Caco-2 (cell line): ENCODE results near the gene ACKR2. TPM values are rescaled to one million over a fixed set of nuclear protein-coding genes. Genes with fewer than 3 reads are reported as not detected.
"Not testable (repeated sequence)": the region's sequence is repeated elsewhere in the genome, so short reads cannot be mapped to it uniquely, and the experiment has no call there.

Source experiments
- BruUV-seq: library from RNA; stranded (reverse); fragments of 400-500 nt; replicated peaks from 2 replicates; lab custom pipeline; 2021; lab: Mats Ljungman, UMichigan
- CTCF ChIA-PET: fragments of 300-600 bp; sonication (Branson Sonifier 250); formaldehyde crosslinking; loops from one replicate; lab custom pipeline; 2022; ENCODE audit warnings: antibody characterized with exemption; lab: Charles Lee
- POLR2A ChIA-PET: fragments of 300-600 bp; sonication (Branson Sonifier 250); formaldehyde crosslinking; loops from one replicate; lab custom pipeline; 2022; ENCODE audit warnings: antibody characterized with exemption; lab: Charles Lee
- DNase-seq, 2 experiments: peaks; one replicate each; pipeline versions ENCODE4 v3.0.0 to v3.0.0-alpha.2; 2020 to 2022
- H3K27me3 ChIP-seq: replicated peaks from 2 replicates; pipeline ENCODE4 v1.6.0; 2011; ENCODE audit warnings: low read length; ENCODE audit not compliant: control insufficient read depth, insufficient read depth
- H3K36me3 ChIP-seq: 2 replicates; pipeline ENCODE4 v1.5.1; 2011; ENCODE audit warnings: low read length; ENCODE audit not compliant: control insufficient read depth, insufficient read depth
- H3K4me1 ChIP-seq: fragments of 250-450 bp; sonication (Bioruptor Pico); 2 replicates; pipeline ENCODE4 v1.5.1; 2020; ENCODE audit warnings: mild to moderate bottlenecking
- H3K4me3 ChIP-seq: 2 replicates; pipeline ENCODE4 v1.5.1; 2011; ENCODE audit warnings: low read depth, mild to moderate bottlenecking, control low read depth, low read length
- H3K9me3 ChIP-seq: fragments of 250-450 bp; sonication (Bioruptor Pico); 2 replicates; pipeline ENCODE4 v1.5.1; 2020; ENCODE audit warnings: mild to moderate bottlenecking, moderate library complexity
- H3K27ac Mint-ChIP-seq: one replicate; pipeline ENCODE4 v1.8.0; 2022; ENCODE audit warnings: mixed read lengths; ENCODE audit not compliant: unreplicated experiment
- H3K27me3 Mint-ChIP-seq: one replicate; pipeline ENCODE4 v1.8.0; 2022; ENCODE audit warnings: mixed read lengths; ENCODE audit not compliant: insufficient read depth, unreplicated experiment
- H3K36me3 Mint-ChIP-seq: one replicate; pipeline ENCODE4 v1.8.0; 2022; ENCODE audit warnings: mild to moderate bottlenecking, mixed read lengths; ENCODE audit not compliant: insufficient read depth, unreplicated experiment
- H3K4me1 Mint-ChIP-seq: one replicate; pipeline ENCODE4 v1.8.0; 2022; ENCODE audit warnings: low read depth, mixed read lengths; ENCODE audit not compliant: unreplicated experiment
- H3K4me3 Mint-ChIP-seq: one replicate; pipeline ENCODE4 v1.8.0; 2022; ENCODE audit warnings: mild to moderate bottlenecking, moderate library complexity, mixed read lengths; ENCODE audit not compliant: unreplicated experiment
- H3K9me3 Mint-ChIP-seq: one replicate; pipeline ENCODE4 v1.8.0; 2022; ENCODE audit warnings: mixed read lengths; ENCODE audit not compliant: unreplicated experiment
- intact Hi-C: fragments of 100-400 bp; cut with micrococcal nuclease; formaldehyde crosslinking; loops from one replicate; pipeline ENCODE4 v1.10.0; 2022; ENCODE audit not compliant: unreplicated experiment
- total RNA-seq: library from RNA; stranded (reverse); gene quantifications from 2 replicates; pipeline ENCODE4 v1.2.3, GENCODE V29; 2022
- TF ChIP-seq, protein P1 (sequence below), 2 experiments: fragments of 200-600 bp in 1 of 2; IDR thresholded peaks; 1 replicate in 1 of 2; 2 replicates in 1 of 2; pipeline versions ENCODE4 v1.5.1 to v1.8.0; 2011 to 2022; ENCODE audit warnings: antibody characterized with exemption in 1 of 2, control low read depth in 1 of 2, inconsistent platforms in 1 of 2, low read depth in 1 of 2, low read length in 1 of 2, mild to moderate bottlenecking in 1 of 2, moderate library complexity in 1 of 2; ENCODE audit not compliant: insufficient read depth in 1 of 2, severe bottlenecking in 1 of 2, unreplicated experiment in 1 of 2

ACKR2 gene
- total RNA-seq, 1 experiment from 2014 or later, result 3.5 TPM

DNA sequence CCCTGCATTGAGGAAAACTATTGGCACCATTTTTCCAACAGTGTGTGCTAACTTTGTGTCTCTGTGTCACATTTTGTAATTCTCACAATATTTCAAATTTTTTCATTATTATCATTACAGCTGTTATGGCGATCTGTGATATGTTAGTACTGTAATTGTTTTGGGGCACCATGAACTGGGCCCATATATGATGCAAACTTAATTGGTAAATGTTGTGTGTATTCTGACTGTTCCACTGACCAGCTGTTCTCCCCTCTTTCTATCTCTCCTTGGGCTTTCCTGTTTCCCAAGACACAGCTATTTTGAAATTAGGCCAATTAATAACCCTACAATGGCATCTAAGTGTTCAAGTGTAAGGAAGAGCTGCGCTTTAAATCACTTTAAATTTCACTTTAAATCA is 68.6 kb downstream of the ACKR2 start:
- Mint-ChIP-seq H3K4me1 (peaks cover 5% of the 10 kb centered on the region), H3K9me3 (no peaks in the 10 kb centered on the region), H3K27me3 (no peaks in the 10 kb centered on the region), H3K36me3 (no peaks in the 10 kb centered on the region), H3K4me3 (no peak overlapping the region), H3K27ac (no peak overlapping the region)
- TF ChIP-seq, protein P1, sequence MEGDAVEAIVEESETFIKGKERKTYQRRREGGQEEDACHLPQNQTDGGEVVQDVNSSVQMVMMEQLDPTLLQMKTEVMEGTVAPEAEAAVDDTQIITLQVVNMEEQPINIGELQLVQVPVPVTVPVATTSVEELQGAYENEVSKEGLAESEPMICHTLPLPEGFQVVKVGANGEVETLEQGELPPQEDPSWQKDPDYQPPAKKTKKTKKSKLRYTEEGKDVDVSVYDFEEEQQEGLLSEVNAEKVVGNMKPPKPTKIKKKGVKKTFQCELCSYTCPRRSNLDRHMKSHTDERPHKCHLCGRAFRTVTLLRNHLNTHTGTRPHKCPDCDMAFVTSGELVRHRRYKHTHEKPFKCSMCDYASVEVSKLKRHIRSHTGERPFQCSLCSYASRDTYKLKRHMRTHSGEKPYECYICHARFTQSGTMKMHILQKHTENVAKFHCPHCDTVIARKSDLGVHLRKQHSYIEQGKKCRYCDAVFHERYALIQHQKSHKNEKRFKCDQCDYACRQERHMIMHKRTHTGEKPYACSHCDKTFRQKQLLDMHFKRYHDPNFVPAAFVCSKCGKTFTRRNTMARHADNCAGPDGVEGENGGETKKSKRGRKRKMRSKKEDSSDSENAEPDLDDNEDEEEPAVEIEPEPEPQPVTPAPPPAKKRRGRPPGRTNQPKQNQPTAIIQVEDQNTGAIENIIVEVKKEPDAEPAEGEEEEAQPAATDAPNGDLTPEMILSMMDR (IDR thresholded peaks at IDR 0.05; ENCODE audit: insufficient read depth in 1 of 2, low read depth in 1 of 2, low read length in 1 of 2, severe bottlenecking in 1 of 2, unreplicated experiment in 1 of 2), result no peak
- no peak overlapping the region for H3K4me3 ChIP-seq
- POLR2A ChIA-PET, result no interaction called here
- no peaks in the 10 kb centered on the region for H3K36me3 ChIP-seq
- no peaks in the 10 kb centered on the region for H3K9me3 ChIP-seq
- DNase-seq, result no peak
- intact Hi-C loops, result no loop called here
- peaks cover 5% of the 10 kb centered on the region; the same call in 1 of the 2 replicates for H3K4me1 ChIP-seq
- no TSS peak for BruUV-seq
- CTCF ChIA-PET, result no interaction called here
- no peaks in the 10 kb centered on the region for H3K27me3 ChIP-seq

DNA sequence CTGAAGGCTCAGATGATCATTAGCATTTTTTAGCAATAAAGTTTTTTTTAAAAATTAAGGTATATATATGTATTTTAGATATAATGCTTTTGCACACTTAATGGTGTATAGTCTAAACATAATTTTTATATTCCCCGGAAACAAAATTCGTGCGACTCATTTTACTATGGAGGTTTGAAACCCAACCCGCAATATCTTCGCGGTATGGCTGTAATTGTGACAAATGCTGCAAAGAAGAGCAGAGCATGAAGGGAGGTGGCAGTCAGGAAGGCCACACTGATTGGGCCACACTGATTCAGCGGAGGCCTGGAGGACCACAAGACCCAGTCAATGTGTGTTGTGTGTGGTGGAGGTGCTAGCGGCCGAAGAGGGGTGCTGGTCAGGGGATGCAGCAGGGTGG is 70.9 kb downstream of the ACKR2 start:
- intact Hi-C loops, result loop anchor here (2.0 kb wide), 1 partner anchor 41 kb away; no protein-coding TSS in a partner anchor
- H3K27ac Mint-ChIP-seq, result peak overlapping the region; percentile 16
- Histone ChIP-seq H3K4me3 (no peak overlapping the region; the same call in 1 of the 2 replicates), H3K9me3 (no peaks in the 10 kb centered on the region), H3K27me3 (no peaks in the 10 kb centered on the region), H3K36me3 (no peaks in the 10 kb centered on the region), H3K4me1 (peaks cover 5% of the 10 kb centered on the region; the same call in 1 of the 2 replicates)
- H3K27me3 Mint-ChIP-seq, result no peaks in the 10 kb centered on the region
- no peaks in the 10 kb centered on the region for H3K36me3 Mint-ChIP-seq
- no TSS peak for BruUV-seq
- TF ChIP-seq, protein P1 (IDR thresholded peaks at IDR 0.05; ENCODE audit: insufficient read depth in 1 of 2, low read depth in 1 of 2, low read length in 1 of 2, severe bottlenecking in 1 of 2, unreplicated experiment in 1 of 2), result no peak
- CTCF ChIA-PET, result no interaction called here
- peak overlapping the region; percentile 73 for H3K4me3 Mint-ChIP-seq
- no peak for DNase-seq
- no peaks in the 10 kb centered on the region for H3K9me3 Mint-ChIP-seq
- POLR2A ChIA-PET, result no interaction called here
- peaks cover 5% of the 10 kb centered on the region for H3K4me1 Mint-ChIP-seq

DNA sequence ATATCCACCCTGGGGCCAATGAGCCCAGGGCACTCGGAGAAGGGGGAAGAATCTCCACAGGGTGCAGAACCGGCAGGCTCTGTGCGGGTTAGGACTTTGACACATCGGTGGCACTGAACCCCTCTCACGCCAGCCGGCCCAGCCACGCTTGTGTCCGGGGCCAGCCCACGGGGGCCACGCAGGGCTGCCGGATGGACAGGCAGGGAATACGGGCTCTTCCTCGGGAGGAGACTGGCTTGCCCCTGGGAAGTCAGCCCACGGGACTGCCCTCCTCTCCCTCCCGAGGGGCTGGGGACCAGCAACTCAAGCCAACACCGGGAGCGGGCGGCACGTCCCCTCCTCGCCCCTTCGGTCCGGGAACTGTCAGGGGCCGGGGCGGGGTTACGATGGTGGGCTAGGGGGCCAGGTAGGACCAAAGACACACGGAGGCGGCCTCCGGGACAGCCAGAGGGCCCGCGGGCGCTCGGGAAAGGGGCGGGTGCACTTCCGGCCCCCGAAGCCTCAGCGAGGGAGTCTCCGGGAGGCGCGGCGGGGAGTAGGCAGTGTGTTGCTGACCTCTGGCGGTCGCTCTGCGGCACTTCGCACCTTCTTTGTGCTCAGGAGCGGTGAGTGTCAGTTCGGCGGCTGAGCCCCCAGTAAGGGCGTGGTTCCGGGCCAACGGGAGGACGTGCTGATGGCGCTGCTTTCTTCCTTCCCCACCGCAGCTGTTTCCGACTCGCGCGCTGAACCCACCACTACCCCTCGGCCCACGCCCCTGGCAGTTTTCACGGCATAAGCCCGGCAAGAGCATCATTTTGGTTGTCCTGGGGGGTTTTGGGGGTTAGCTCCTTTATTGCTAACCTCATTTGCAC is 71.6 kb downstream of the ACKR2 start:
- H3K9me3 Mint-ChIP-seq, result no peaks in the 10 kb centered on the region
- Histone ChIP-seq H3K27me3 (no peaks in the 10 kb centered on the region), H3K4me1 (peaks cover 5% of the 10 kb centered on the region; the same call in 1 of the 2 replicates), H3K36me3 (no peaks in the 10 kb centered on the region), H3K9me3 (no peaks in the 10 kb centered on the region), H3K4me3 (peak overlapping the region; percentile 58)
- peak overlapping the region; percentile 16 for H3K27ac Mint-ChIP-seq
- TF ChIP-seq, protein P1 (IDR thresholded peaks at IDR 0.05; ENCODE audit: insufficient read depth in 1 of 2, low read depth in 1 of 2, low read length in 1 of 2, severe bottlenecking in 1 of 2, unreplicated experiment in 1 of 2), result peak; percentile 89 to 90
- CTCF ChIA-PET, result interaction anchor here (0.6 to 2.6 kb wide), 4 partner anchors 9 to 52 kb away, joined by 3 to 17 read pairs (median 6); no protein-coding TSS in a partner anchor
- intact Hi-C loops, result loop anchor here (1.0 to 2.0 kb wide), 3 partner anchors 42 to 100 kb away; no protein-coding TSS in a partner anchor
- H3K36me3 Mint-ChIP-seq, result no peaks in the 10 kb centered on the region
- DNase-seq, result peak; percentile 84 to 85
- POLR2A ChIA-PET, result no interaction called here
- H3K4me3 Mint-ChIP-seq, result peak overlapping the region; percentile 73
- BruUV-seq, result no TSS peak
- H3K4me1 Mint-ChIP-seq, result peaks cover 5% of the 10 kb centered on the region
- no peaks in the 10 kb centered on the region for H3K27me3 Mint-ChIP-seq

DNA sequence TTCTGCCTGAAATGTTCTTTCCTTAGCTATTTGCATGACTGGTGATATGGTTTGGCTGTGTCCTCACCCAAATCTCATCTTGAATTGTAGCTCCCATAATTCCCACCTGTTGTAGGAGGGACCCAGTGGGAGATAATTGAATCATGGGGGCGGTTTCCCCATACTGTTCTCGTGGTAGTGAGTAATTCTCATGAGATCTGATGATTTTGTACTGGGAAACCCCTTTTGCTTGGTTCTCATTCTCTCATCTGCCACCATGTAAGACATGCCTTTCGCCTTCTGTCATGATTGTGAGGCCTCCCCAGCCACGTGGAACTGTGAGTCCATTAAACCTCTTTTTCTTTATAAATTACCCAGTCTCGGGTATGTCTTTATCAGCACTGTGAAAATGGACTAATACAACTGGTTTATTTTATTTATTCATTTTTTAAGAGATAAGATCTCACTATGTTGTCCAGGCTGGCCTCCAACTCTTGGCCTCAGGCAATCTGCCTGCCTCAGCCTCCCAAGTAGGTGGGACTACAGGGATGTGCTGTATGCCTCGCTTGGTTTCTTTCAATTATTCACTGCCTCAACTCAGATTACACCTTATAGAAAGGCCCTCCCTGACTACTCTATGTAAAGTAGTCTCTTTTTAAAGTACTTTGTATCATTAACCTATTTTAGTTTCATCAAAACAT is 74.1 kb downstream of the ACKR2 start:
- H3K4me1 ChIP-seq, H3K4me1 Mint-ChIP-seq, BruUV-seq, POLR2A ChIA-PET, H3K9me3 ChIP-seq, intact Hi-C loops, H3K27me3 ChIP-seq, H3K36me3 Mint-ChIP-seq, H3K27me3 Mint-ChIP-seq, H3K4me3 ChIP-seq, H3K27ac Mint-ChIP-seq, H3K4me3 Mint-ChIP-seq, H3K36me3 ChIP-seq, H3K9me3 Mint-ChIP-seq, DNase-seq: not testable (repeated sequence)
- CTCF ChIA-PET, result interaction anchor here (2.6 kb wide), 1 partner anchor 53 kb away, joined by 17 read pairs; no protein-coding TSS in a partner anchor
